Measurements from ENCODE around the gene MT1E.
A peak's percentile ranks its signal among the peaks of the same experiment; 100 is the strongest.
"Not testable (repeated sequence)": the region's sequence is repeated elsewhere in the genome, so short reads cannot be mapped to it uniquely, and the experiment has no call there.

MT1E gene

DNA sequence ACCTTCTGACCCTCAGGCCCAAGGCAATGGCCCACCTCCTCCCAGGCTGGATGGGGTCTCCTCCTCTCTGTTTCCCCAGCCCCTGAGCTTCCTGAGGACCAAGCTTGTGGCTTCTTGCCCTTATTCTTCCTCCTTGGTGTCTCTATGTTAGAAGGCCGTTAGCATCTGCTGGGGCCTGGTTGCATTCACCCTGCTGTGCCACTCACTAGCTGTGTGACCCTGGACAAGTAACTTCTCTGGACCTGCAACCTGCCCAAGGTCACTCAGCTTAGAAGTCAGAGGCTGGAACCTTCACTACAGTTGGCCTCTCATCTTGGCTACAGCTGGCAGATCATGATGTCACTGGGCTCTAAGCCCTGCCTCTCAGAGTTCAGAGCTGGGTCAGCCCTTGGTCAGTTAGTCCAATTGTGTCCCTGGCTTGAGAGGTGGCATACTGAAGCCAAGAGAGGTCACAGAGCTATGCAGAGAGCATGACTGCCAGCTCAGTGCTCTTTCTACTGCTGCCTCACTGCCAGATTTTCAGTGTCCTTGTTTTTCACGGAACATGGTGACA lies 14.2 kb upstream of the MT1E start:
- Mint-ChIP-seq H3K27me3 (peaks cover 2% of the 10 kb centered on the region), H3K9me3 (no peaks in the 10 kb centered on the region), H3K36me3 (ENCODE audit: low read depth) (peaks cover 9% of the 10 kb centered on the region), H3K4me1 (ENCODE audit: low read depth) (peaks cover 86% of the 10 kb centered on the region), H3K4me3 (peak overlapping the region; percentile 100), H3K27ac (peak overlapping the region; percentile 98)

DNA sequence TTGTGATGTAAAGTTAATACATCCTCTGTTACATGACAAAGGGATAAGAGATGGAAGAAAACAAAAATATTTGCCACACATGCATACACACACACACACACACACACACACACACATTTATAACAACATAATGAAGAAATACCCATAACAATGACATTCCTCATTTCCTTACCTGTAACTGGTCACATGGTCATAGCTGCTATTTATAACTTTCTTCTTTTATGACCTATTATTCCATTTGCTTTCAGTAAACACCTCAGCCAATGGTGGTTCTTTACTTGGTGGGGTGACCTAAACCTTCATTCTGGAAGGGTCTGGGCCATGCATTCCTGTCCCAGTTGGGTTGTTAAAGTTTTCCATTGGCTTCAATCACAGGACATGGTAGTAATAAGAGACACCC lies 11.9 kb upstream of the MT1E start:
- peak overlapping the region; percentile 95 for H3K27ac Mint-ChIP-seq
- peaks cover 21% of the 10 kb centered on the region for H3K27me3 Mint-ChIP-seq
- peaks cover 9% of the 10 kb centered on the region for H3K36me3 Mint-ChIP-seq (ENCODE audit: low read depth)
- peak overlapping the region; percentile 14 for H3K4me3 Mint-ChIP-seq
- H3K4me1 Mint-ChIP-seq (ENCODE audit: low read depth) = peaks cover 79% of the 10 kb centered on the region
- H3K9me3 Mint-ChIP-seq = no peaks in the 10 kb centered on the region

DNA sequence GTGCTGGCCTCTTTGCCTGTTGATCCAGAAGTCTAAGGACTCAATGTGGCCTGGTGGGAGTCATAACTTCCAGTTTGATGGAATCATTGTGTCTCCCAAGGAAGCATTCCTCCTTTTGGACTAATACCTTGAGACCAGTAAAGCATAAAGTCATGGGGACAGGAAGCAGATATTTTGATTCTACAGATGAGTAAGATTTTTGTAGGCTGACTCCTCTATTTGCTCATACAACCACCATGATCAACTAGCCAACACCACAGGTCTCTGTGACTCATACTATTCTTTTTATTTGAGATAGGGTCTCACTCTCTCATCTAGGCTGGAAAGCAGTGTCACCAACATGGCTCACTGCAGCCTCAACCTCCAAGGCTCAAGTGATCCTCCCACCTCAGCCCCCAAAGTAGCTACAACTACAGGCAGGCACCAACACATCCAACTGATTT lies 11.0 kb upstream of the MT1E start:
- peak overlapping the region; percentile 14 for H3K4me3 Mint-ChIP-seq
- no peaks in the 10 kb centered on the region for H3K9me3 Mint-ChIP-seq
- peaks cover 4% of the 10 kb centered on the region for H3K36me3 Mint-ChIP-seq (ENCODE audit: low read depth)
- peaks cover 25% of the 10 kb centered on the region for H3K27me3 Mint-ChIP-seq
- peaks cover 72% of the 10 kb centered on the region for H3K4me1 Mint-ChIP-seq (ENCODE audit: low read depth)
- peak overlapping the region; percentile 95 for H3K27ac Mint-ChIP-seq

DNA sequence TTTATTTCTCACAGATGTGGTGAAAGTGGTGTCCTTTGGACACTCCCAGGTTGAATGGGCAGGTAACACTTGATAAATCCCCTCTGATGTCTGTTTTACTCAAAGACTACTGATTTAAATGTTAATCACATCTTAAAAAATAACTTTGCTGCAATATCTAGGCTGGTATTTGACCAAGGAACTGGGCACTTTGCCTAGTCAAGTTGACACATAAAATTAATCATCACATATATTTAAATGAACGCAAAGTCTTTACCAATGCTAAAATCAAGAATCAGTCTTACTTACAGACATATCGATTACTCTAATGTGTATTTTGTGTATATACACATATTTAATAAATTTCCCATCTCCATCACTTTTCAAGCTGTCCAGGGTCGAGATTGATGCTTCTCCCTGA lies 10.2 kb upstream of the MT1E start:
- Mint-ChIP-seq H3K4me1 (ENCODE audit: low read depth) (peaks cover 65% of the 10 kb centered on the region), H3K27me3 (peaks cover 28% of the 10 kb centered on the region), H3K27ac (no peak overlapping the region), H3K36me3 (ENCODE audit: low read depth) (peaks cover 4% of the 10 kb centered on the region), H3K9me3 (no peaks in the 10 kb centered on the region), H3K4me3 (no peak overlapping the region)

DNA sequence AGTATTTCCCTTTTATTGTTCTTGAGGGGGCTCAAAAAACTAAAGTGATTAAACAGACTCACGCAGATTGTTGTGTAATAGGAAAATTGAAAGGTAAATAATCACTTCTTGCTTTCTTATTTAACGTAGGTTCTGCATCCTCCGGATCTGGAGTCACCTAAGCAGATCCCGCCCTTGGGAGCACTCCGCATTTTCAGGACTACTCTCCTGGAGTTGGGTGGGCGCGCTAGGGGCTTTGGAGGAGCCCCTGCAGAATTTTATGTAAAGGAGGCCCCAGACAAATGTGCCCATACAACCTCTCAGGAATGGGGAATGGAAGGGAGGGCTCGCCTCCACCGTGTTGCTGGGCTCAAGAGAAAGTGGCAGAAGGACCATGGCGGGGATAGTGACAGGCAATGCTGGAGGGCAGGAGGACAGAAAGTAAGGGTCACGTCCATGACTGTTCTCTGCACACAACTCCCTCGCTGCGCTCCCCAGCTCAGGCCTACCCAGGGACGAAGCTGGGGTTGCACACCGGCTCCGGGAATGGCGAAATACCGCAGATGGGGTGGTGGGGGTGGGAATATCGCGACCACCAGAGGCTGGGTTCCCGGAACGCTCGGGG lies 8.9 kb upstream of the MT1E start:
- H3K4me3 Mint-ChIP-seq = peak overlapping the region; percentile 70
- no peaks in the 10 kb centered on the region for H3K9me3 Mint-ChIP-seq
- peak overlapping the region; percentile 45 for H3K27ac Mint-ChIP-seq
- peaks cover 29% of the 10 kb centered on the region for H3K27me3 Mint-ChIP-seq
- H3K36me3 Mint-ChIP-seq (ENCODE audit: low read depth) = peaks cover 4% of the 10 kb centered on the region
- peaks cover 51% of the 10 kb centered on the region for H3K4me1 Mint-ChIP-seq (ENCODE audit: low read depth)

DNA sequence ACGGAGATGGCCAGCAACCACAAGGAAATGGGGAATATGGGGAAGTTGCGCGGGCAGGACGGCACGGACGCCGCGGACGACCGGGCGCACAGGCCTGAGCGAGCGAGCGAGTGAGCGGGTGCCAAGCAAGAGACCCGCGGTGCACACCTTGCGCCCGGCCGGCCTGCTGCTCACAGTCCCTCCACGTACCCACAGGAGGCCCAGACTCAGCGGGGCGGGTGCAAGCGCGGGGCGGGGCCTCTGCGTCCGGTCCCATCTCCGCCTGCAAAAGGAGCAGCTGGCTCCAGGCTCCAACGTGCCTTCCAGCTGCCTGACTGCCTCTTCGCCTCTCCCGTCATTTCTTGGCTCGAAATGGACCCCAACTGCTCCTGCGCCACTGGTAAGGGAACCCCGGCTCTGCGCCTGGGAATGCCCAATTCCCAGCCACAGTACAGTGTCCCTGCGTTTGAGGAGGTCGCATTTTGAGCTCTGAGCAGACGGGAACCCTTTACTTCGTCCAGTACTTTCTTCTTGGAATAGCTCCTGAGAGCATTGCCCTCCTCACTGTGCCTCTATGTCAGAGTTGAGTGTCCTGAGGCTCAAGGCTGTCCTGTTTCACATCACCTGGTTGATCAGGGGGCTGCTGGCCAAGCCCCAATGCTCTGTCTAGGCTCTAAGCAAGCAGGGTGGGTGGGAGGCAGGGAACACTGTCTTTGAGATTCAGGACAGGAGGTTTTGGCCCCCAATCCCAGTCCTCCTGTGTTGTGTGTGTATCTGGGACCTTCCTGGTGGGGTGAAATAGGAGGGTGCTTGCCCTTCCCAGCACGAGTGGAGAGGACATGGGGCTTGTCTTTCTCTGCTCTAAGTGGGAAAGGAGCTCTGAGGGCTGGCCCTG lies 8.1 kb upstream of the MT1E start:
- Mint-ChIP-seq H3K4me3 (peak overlapping the region; percentile 70), H3K9me3 (no peaks in the 10 kb centered on the region), H3K27ac (no peak overlapping the region), H3K36me3 (ENCODE audit: low read depth) (peaks cover 2% of the 10 kb centered on the region), H3K4me1 (ENCODE audit: low read depth) (peaks cover 44% of the 10 kb centered on the region), H3K27me3 (peaks cover 29% of the 10 kb centered on the region)

DNA sequence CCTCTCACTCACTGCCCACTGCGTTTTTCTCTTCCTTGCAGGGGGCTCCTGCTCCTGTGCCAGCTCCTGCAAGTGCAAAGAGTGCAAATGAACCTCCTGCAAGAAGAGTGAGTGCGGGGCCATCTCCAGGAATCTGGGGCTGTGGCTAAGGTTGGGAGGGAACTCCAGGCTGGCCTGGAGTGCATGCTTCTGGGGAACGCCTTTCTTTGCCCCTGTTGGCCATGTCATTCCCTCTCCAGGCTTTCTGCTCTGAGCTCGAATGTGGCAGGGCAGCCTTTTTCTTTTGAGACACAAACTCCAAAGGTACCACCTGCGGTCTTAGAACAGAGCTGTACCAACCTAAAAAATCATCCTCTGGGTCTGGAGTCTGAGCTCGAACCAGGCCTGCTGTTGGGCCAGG lies 7.4 kb upstream of the MT1E start:
- Mint-ChIP-seq H3K4me1 (ENCODE audit: low read depth) (peaks cover 37% of the 10 kb centered on the region), H3K27me3 (peaks cover 29% of the 10 kb centered on the region)

DNA sequence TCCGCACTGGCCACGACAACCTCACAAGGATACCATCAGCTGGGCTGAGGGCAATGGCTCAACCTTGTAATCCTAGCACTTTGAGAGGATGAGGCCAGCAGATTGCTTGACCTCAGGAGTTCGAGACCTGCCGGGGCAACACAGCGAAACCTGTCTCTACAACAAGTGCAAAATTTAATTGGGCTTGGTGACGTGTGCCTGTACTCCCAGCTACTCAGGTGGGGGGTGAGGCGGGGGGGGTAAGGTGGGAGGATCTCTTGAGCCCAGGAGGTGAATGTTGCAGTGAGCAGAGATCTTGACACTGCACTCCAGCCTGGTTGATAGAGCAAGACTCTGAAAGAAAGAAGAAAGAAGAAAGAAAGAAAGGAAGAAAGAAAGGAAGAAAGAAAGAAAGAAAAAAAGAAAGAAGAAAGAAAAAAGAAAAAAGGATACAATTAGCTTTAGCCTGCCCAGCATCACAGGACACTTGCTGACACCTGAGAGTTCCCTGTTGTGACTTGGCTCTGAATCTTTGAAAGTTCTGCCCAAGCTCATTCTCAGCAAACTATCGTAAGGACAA lies 5.2 kb upstream of the MT1E start:
- H3K36me3 Mint-ChIP-seq (ENCODE audit: low read depth) = no peaks in the 10 kb centered on the region
- no peak overlapping the region for H3K27ac Mint-ChIP-seq
- H3K4me1 Mint-ChIP-seq (ENCODE audit: low read depth) = peaks cover 23% of the 10 kb centered on the region
- no peak overlapping the region for H3K4me3 Mint-ChIP-seq
- H3K9me3 Mint-ChIP-seq = no peaks in the 10 kb centered on the region
- peaks cover 38% of the 10 kb centered on the region for H3K27me3 Mint-ChIP-seq

More for the DNA sequence above, 7.4 kb upstream of the MT1E start:
- H3K27ac Mint-ChIP-seq = no peak overlapping the region
- no peak overlapping the region for H3K4me3 Mint-ChIP-seq
- H3K36me3 Mint-ChIP-seq (ENCODE audit: low read depth) = no peaks in the 10 kb centered on the region
- no peaks in the 10 kb centered on the region for H3K9me3 Mint-ChIP-seq

DNA sequence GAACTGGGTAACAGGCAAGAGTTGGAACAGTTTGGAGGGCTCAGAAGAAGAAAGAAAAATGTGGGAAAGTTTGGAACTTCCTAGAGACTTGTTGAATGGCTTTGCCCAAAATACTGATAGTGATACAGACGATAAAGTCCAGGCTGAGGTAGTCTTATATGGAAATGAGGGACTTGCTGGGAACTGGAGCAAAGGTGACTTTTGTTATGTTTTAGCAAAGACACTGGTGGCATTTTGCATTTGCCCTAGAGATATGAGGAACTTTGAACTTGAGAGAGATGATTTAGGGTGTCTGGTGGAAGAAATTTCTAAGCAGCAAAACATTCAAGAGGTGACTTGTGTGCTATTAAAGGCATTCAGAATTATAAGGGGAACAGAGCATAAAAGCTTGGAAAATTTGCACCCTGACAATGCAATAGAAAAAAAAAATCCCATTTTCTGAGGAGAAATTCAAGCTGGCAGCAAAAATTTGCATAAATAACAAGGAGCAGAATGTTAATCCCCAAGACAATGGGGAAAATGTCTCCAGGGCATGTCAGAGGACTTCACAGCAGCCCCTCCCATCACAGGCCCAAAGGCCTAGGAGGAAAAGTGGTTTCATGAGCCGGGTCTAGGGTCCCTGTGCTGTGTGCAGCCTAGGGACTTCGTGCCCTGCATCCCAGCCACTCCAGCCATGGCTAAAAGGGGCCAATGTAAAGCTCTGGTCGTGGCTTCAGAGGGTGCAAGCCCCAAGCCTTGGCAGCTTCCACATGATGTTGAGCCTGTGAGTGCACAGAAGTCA lies 3.7 kb upstream of the MT1E start:
- not testable (repeated sequence) for H3K4me3 Mint-ChIP-seq; H3K36me3 Mint-ChIP-seq (ENCODE audit: low read depth); H3K27ac Mint-ChIP-seq; H3K9me3 Mint-ChIP-seq
- H3K27me3 Mint-ChIP-seq = peaks cover 40% of the 10 kb centered on the region
- H3K4me1 Mint-ChIP-seq (ENCODE audit: low read depth) = peaks cover 29% of the 10 kb centered on the region

DNA sequence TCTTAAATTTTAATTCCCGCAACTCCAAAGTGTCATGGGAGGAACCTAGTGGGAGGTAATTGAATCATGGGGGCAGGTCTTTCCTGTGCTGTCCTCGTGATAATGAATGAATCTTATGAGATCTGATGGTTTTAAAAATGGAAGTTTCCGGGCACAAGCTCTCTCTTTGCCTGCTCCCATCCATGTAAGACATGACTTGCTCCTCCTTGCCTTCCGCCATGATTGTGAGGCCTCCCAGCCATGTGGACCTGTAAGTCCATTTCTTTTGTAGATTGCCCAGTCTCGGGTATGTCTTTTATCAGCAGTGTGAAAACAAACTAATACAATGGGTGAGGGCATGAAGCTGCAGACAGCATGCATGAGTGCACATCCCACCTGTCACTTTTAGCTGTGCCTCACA lies 2.4 kb upstream of the MT1E start:
- H3K9me3 Mint-ChIP-seq; H3K4me3 Mint-ChIP-seq; H3K27ac Mint-ChIP-seq; H3K36me3 Mint-ChIP-seq (ENCODE audit: low read depth): not testable (repeated sequence)
- peaks cover 22% of the 10 kb centered on the region for H3K4me1 Mint-ChIP-seq (ENCODE audit: low read depth)
- H3K27me3 Mint-ChIP-seq = peaks cover 34% of the 10 kb centered on the region

DNA sequence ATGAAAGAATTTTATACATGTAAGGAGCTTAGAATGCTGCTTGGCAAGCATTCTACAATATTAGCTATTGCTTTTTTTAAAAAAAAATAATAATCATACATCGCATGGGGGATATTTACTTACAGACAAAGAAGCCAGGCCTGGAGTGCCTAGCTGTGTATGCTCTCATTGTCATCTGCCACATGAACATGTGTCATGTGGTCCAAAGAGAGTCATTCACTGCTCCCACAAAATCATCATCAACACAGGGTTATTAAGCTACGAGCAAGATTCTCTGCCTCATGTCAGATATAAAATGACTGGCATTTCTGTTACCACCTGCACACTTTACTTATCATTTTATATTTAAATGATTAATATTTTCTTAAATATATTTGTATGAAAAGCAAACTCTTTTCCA lies 1.9 kb upstream of the MT1E start:
- Mint-ChIP-seq H3K4me1 (ENCODE audit: low read depth) (peaks cover 22% of the 10 kb centered on the region), H3K9me3 (no peaks in the 10 kb centered on the region), H3K4me3 (no peak overlapping the region), H3K36me3 (ENCODE audit: low read depth) (no peaks in the 10 kb centered on the region), H3K27ac (no peak overlapping the region), H3K27me3 (peaks cover 30% of the 10 kb centered on the region)

DNA sequence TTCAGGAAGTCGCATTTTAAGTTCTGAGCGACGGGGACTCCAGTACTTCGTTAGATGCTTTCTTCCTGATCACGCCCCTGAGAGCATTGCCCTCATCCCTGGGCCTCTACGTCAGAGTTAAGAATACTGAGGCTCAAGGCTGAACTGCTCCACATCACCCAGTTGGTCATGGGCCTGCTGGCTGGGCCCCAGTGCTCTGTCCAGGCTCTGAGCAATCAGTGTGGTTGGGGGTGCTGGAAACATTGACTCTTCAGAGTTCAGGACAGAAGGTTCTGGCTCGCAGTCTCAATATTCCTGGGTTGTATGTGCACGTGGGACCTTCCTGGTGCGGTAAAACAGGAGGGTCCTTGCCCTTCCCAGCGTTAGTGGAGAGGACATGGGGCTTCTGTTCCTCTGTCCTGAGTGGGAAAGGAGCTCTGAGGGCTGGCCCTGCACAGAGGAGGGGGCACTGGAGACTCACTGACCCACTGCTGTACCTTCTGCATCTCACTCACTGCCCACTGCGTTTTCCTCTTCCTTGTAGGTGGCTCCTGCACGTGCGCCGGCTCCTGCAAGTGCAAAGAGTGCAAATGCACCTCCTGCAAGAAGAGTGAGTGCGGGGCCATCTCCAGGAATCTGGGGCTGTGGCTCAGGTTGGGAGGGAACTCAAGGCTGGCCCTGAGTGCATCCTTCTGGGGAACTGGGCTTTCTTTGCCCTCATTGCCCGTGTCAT lies 518 bp downstream of the MT1E start:
- Mint-ChIP-seq H3K4me1 (ENCODE audit: low read depth) (peaks cover 29% of the 10 kb centered on the region), H3K36me3 (ENCODE audit: low read depth) (no peaks in the 10 kb centered on the region), H3K27ac (peak overlapping the region; percentile 84), H3K27me3 (peaks cover 31% of the 10 kb centered on the region), H3K4me3 (peak overlapping the region; percentile 86), H3K9me3 (no peaks in the 10 kb centered on the region)

DNA sequence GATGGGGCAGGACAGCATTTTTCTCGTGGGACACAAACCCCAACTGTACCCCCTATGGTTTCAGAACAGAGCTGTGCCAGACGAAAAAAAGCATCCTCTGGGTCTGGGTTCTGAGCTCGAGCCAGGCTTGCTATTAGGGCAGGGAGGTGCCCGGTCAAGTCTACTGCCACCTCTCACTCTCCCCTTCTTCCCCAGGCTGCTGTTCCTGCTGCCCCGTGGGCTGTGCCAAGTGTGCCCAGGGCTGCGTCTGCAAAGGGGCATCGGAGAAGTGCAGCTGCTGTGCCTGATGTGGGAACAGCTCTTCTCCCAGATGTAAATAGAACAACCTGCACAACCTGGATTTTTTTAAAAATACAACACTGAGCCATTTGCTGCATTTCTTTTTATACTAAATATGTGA lies 1.1 kb downstream of the MT1E start:
- no peak overlapping the region for H3K27ac Mint-ChIP-seq
- H3K27me3 Mint-ChIP-seq = peaks cover 36% of the 10 kb centered on the region
- H3K9me3 Mint-ChIP-seq = no peaks in the 10 kb centered on the region
- peak overlapping the region; percentile 86 for H3K4me3 Mint-ChIP-seq
- peaks cover 31% of the 10 kb centered on the region for H3K4me1 Mint-ChIP-seq (ENCODE audit: low read depth)
- H3K36me3 Mint-ChIP-seq (ENCODE audit: low read depth) = no peaks in the 10 kb centered on the region

Data from stimulated activated naive CD8-positive, alpha-beta T cell treated with anti-CD3 and anti-CD28 coated beads, Interleukin-15, Interleukin-2, amounts not matched to agents 100 ng/mL and 50 ng/mL, for 24 hours (primary cell).